ENCODE results near the gene MTRR. TPM values are rescaled to one million over a fixed set of nuclear protein-coding genes. Genes with fewer than 3 reads are reported as not detected.

Gene MTRR
- total RNA-seq, 1 experiment from 2014 or later, result 64.9 TPM

- Histone ChIP-seq H3K4me1 (ENCODE audit: insufficient read depth, low read length) (no peaks in the 10 kb centered on the region), H3K79me2 (ENCODE audit: low read length) (no peaks in the 10 kb centered on the region), H3K27ac (ENCODE audit: low read length) (no peak overlapping the region), H3K27me3 (ENCODE audit: low read length) (peaks cover 98% of the 10 kb centered on the region), H3K9me2 (replicated peaks; ENCODE audit: low read length) (no peaks in the 10 kb centered on the region), H2AFZ (ENCODE audit: low read length) (no peak overlapping the region), H3K9ac (ENCODE audit: low read length) (no peak overlapping the region), H3F3A (ENCODE audit: low read length, unreplicated experiment) (no peaks in the 10 kb centered on the region), H3K36me3 (ENCODE audit: low read depth, low read length) (no peaks in the 10 kb centered on the region), H3K9me3 (ENCODE audit: low read length) (no peaks in the 10 kb centered on the region), H4K20me1 (ENCODE audit: low read length) (no peaks in the 10 kb centered on the region), H3K4me2 (ENCODE audit: low read length) (no peak overlapping the region), H3K4me3 (ENCODE audit: low read length) (no peak overlapping the region)
- CTCF ChIA-PET, result no interaction called here
- DNase-seq (no peak), ATAC-seq (no peak)
- no peak for TF ChIP-seq EZH2phosphoT487 (IDR thresholded peaks at IDR 0.05; ENCODE audit: borderline replicate concordance, low read length)
- intact Hi-C loops (cut with micrococcal nuclease), result no loop called here
- POLR2A ChIA-PET (ENCODE audit: unreplicated experiment), result no interaction called here
- BruUV-seq (replicated peaks), result no TSS peak
Observed at GRCh38 chr5:7823594-7823993, 45.4 kb upstream of the MTRR start.

- Histone ChIP-seq H2AFZ (ENCODE audit: low read length) (no peak overlapping the region), H3K9ac (ENCODE audit: low read length) (no peak overlapping the region), H3K4me3 (ENCODE audit: low read length) (no peak overlapping the region), H3K9me3 (ENCODE audit: low read length) (no peaks in the 10 kb centered on the region), H3K4me1 (ENCODE audit: insufficient read depth, low read length) (no peaks in the 10 kb centered on the region), H3K36me3 (ENCODE audit: low read depth, low read length) (no peaks in the 10 kb centered on the region), H3K27me3 (ENCODE audit: low read length) (peaks cover 95% of the 10 kb centered on the region), H3K9me2 (replicated peaks; ENCODE audit: low read length) (no peaks in the 10 kb centered on the region), H3K4me2 (ENCODE audit: low read length) (no peak overlapping the region), H4K20me1 (ENCODE audit: low read length) (no peaks in the 10 kb centered on the region), H3K27ac (ENCODE audit: low read length) (no peak overlapping the region), H3F3A (ENCODE audit: low read length, unreplicated experiment) (no peaks in the 10 kb centered on the region), H3K79me2 (ENCODE audit: low read length) (no peaks in the 10 kb centered on the region)
- no TSS peak for BruUV-seq (replicated peaks)
- ATAC-seq (no peak), DNase-seq (no peak)
- CTCF ChIA-PET, result no interaction called here
- POLR2A ChIA-PET (ENCODE audit: unreplicated experiment), result no interaction called here
- intact Hi-C loops (cut with micrococcal nuclease), result no loop called here
- TF ChIP-seq EZH2 (IDR thresholded peaks at IDR 0.05; ENCODE audit: low read length, unreplicated experiment) (no peak), CTCF (conservative IDR thresholded peaks at IDR 0.05; ENCODE audit: low read depth, low read length) (no peak), EZH2phosphoT487 (IDR thresholded peaks at IDR 0.05; ENCODE audit: borderline replicate concordance, low read length) (no peak)
Observed at GRCh38 chr5:7824995-7825394, 44.0 kb upstream of the MTRR start.

GRCh38 chr5:7825630-7826029 is 43.3 kb upstream of the MTRR start:
- ChIA-PET POLR2A (ENCODE audit: unreplicated experiment) (no interaction called here), CTCF (no interaction called here)
- H3K4me2 ChIP-seq (ENCODE audit: low read length), result no peak overlapping the region
- H3K9me3 ChIP-seq (ENCODE audit: low read length), result no peaks in the 10 kb centered on the region
- no peaks in the 10 kb centered on the region for H3K79me2 ChIP-seq (ENCODE audit: low read length)
- H3K36me3 ChIP-seq (ENCODE audit: low read depth, low read length), result no peaks in the 10 kb centered on the region
- no peak overlapping the region for H3K27ac ChIP-seq (ENCODE audit: low read length)
- no peak overlapping the region for H2AFZ ChIP-seq (ENCODE audit: low read length)
- no peaks in the 10 kb centered on the region for H4K20me1 ChIP-seq (ENCODE audit: low read length)
- no peaks in the 10 kb centered on the region for H3K9me2 ChIP-seq (replicated peaks; ENCODE audit: low read length)
- BruUV-seq (replicated peaks), result no TSS peak
- H3F3A ChIP-seq (ENCODE audit: low read length, unreplicated experiment), result no peaks in the 10 kb centered on the region
- no peak overlapping the region for H3K9ac ChIP-seq (ENCODE audit: low read length)
- intact Hi-C loops (cut with micrococcal nuclease), result no loop called here
- ATAC-seq (no peak), DNase-seq (no peak)
- no peaks in the 10 kb centered on the region for H3K4me1 ChIP-seq (ENCODE audit: insufficient read depth, low read length)
- peaks cover 93% of the 10 kb centered on the region for H3K27me3 ChIP-seq (ENCODE audit: low read length)
- no peak overlapping the region for H3K4me3 ChIP-seq (ENCODE audit: low read length)
- TF ChIP-seq EZH2 (IDR thresholded peaks at IDR 0.05; ENCODE audit: low read length, unreplicated experiment) (no peak), EZH2phosphoT487 (IDR thresholded peaks at IDR 0.05; ENCODE audit: borderline replicate concordance, low read length) (no peak), CTCF (conservative IDR thresholded peaks at IDR 0.05; ENCODE audit: low read depth, low read length) (no peak)
